Gastrocnemius medialis (tissue), 4 donors: ENCODE results near the gene CMC1.

ENCODE experiments used
- POLR2A ChIP-seq, 2 donors: fragments of 450-650 bp; IDR thresholded peaks; one replicate each; pipeline ENCODE4 v1.6.1; 2017; ENCODE audit warnings: antibody characterized with exemption in 2 of 2, mild to moderate bottlenecking in 2 of 2, moderate library complexity in 2 of 2
- TF ChIP-seq, protein P1 (sequence below), 5 experiments: fragments of 450-650 bp in 3 of 5; fragments of 200-600 bp in 2 of 5; sonication (generic) in 2 of 5; IDR thresholded peaks in 4 of 5; conservative IDR thresholded peaks in 1 of 5; 1 replicate in 4 of 5; 2 replicates in 1 of 5; pipeline ENCODE4 v1.5.1; 2016 to 2019; ENCODE audit warnings: antibody characterized with exemption in 5 of 5, mild to moderate bottlenecking in 3 of 5, moderate library complexity in 3 of 5

DNA sequence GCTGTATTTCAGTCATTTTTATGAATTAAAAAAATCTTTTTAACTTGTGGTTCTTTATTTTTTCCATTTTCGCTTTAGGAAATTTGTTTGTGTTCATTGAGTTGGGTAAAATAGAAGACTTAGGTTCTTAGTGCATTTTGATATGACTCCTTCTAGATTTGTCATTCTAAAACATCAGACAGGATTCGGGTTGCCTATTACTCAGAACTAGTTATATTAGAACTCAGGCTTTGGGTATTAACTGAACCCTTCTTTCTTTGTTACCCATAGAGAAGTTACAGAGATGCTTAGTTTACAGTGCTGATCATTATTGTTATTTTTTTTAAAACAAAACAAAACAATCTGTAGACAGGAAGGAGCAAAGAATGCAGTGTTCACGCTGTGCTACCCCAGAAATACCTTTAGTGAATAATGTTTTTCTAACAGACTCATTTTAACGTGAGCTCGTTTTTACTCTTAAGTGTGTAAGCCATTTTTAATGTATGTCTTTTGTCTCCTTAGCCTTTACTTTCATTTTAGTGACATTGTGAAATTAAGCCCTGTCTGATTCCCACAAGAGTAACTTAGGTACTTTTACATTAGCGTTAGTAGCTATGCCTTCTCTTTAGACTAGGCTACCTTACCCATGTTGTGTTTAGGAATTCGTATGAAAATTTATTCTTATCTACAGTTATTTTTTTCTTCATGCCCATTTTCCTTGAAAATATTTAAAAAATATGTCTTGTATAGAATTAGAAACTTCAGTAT lies 53.4 kb downstream of the CMC1 start:
- TF ChIP-seq, protein P1, sequence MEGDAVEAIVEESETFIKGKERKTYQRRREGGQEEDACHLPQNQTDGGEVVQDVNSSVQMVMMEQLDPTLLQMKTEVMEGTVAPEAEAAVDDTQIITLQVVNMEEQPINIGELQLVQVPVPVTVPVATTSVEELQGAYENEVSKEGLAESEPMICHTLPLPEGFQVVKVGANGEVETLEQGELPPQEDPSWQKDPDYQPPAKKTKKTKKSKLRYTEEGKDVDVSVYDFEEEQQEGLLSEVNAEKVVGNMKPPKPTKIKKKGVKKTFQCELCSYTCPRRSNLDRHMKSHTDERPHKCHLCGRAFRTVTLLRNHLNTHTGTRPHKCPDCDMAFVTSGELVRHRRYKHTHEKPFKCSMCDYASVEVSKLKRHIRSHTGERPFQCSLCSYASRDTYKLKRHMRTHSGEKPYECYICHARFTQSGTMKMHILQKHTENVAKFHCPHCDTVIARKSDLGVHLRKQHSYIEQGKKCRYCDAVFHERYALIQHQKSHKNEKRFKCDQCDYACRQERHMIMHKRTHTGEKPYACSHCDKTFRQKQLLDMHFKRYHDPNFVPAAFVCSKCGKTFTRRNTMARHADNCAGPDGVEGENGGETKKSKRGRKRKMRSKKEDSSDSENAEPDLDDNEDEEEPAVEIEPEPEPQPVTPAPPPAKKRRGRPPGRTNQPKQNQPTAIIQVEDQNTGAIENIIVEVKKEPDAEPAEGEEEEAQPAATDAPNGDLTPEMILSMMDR (IDR thresholded peaks at IDR 0.05 in 4 of 5, conservative IDR thresholded peaks at IDR 0.05 in 1 of 5): no peak
- TF ChIP-seq POLR2A (IDR thresholded peaks at IDR 0.05): no peak
